Measurements from ENCODE around the gene NCOA1. TPM values are rescaled to one million over a fixed set of nuclear protein-coding genes. Genes with fewer than 3 reads are reported as not detected.

Gene NCOA1
- total RNA-seq, 1 experiment from 2014 or later = 4.1 TPM

DNA sequence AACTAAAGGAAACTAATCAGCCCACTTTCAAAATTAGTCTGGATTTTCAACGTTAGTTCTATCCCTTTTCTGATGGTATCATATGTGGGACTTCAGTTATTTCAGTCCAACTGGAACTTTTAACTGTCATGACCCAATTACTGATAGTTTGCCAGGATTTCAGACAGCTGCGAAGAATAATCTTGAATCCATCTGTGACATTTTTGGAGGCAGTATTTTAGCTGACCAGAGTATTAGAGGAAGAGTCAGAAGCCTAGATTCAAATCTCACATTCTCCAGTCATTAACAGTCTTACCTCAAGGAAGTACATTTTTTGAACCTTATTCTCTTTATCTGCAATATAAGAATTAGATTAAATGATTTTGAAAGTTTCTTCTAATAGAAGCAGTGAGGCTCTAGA, 220.8 kb downstream of the NCOA1 start:
- Histone ChIP-seq H3K27ac (ENCODE audit: low read length) (no peak overlapping the region), H2AFZ (ENCODE audit: low read length) (no peak overlapping the region), H3K27me3 (ENCODE audit: low read length) (no peaks in the 10 kb centered on the region), H3K4me2 (ENCODE audit: low read depth, low read length, poor library complexity, severe bottlenecking) (no peak overlapping the region), H3K9me3 (ENCODE audit: low read length) (no peaks in the 10 kb centered on the region), H3K4me3 (ENCODE audit: low read length) (no peak overlapping the region), H3K36me3 (ENCODE audit: insufficient read depth, low read length) (no peaks in the 10 kb centered on the region), H3K4me1 (ENCODE audit: low read length) (no peaks in the 10 kb centered on the region), H3K79me2 (ENCODE audit: low read length) (no peaks in the 10 kb centered on the region), H3K9me2 (replicated peaks; ENCODE audit: insufficient read depth, low read length) (no peaks in the 10 kb centered on the region), H4K20me1 (ENCODE audit: insufficient read depth, low read depth, low read length) (no peaks in the 10 kb centered on the region), H3K9ac (ENCODE audit: low read length) (no peak overlapping the region)
- no peak for DNase-seq

DNA sequence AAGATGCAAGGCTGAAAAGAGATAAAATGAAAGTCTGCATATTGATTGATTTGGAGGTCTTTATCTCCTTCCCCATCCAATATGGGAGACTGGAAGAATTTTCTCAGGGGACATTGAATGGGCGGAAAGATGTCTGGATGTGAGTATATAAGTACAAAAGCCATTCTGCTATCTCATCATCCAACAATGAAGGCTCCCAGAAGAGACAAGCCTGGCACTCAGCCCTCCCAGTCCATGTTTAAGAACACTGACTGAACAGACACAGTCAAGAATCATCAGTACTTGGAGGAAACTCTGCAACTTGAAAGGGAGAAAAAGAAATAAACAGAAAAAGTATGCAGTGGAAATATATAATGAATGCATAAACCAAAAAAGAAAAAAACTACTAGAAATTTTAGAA, 221.2 kb downstream of the NCOA1 start:
- H2AFZ ChIP-seq (ENCODE audit: low read length) = no peak overlapping the region
- no peaks in the 10 kb centered on the region for H3K27me3 ChIP-seq (ENCODE audit: low read length)
- no peak overlapping the region for H3K4me3 ChIP-seq (ENCODE audit: low read length)
- no peak overlapping the region for H3K9ac ChIP-seq (ENCODE audit: low read length)
- H3K9me3 ChIP-seq (ENCODE audit: low read length) = no peaks in the 10 kb centered on the region
- H4K20me1 ChIP-seq (ENCODE audit: insufficient read depth, low read depth, low read length) = no peaks in the 10 kb centered on the region
- H3K27ac ChIP-seq (ENCODE audit: low read length) = no peak overlapping the region
- no peak overlapping the region for H3K4me2 ChIP-seq (ENCODE audit: low read depth, low read length, poor library complexity, severe bottlenecking)
- no peak for DNase-seq
- H3K4me1 ChIP-seq (ENCODE audit: low read length) = no peaks in the 10 kb centered on the region
- no peaks in the 10 kb centered on the region for H3K36me3 ChIP-seq (ENCODE audit: insufficient read depth, low read length)
- H3K79me2 ChIP-seq (ENCODE audit: low read length) = no peaks in the 10 kb centered on the region
- H3K9me2 ChIP-seq (replicated peaks; ENCODE audit: insufficient read depth, low read length) = no peaks in the 10 kb centered on the region

DNA sequence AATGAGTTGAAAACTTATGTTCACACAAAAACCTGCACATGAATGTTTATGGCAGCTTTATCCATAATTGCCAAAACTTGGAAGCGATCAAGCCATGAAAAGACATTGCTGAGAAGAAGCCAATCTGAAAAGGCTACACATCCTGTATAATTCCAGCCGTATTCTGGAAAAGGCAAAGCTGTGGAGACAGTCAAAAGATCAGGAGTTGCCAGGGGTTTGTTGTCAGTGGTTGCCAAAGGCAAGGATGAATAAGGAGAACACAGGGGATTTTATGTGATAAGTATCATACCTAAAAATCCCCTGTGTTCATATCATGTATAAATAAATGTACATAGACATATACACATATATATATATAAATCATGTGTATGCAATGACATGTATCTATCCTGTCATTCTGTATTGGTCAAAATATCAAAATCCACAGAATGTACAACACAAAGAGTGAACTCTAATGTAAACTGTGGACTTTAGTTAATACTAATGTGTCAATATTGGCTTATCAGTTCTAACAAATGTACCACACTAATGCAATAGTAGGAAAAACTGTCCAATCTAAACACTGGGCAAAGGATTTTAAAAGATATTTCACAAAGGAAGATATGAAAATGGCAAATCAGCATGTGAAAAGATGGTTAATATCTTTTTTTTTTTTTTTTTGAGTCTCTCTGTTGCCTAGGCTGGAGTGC, 226.4 kb downstream of the NCOA1 start:
- Histone ChIP-seq H2AFZ (ENCODE audit: low read length) (no peak overlapping the region), H3K27me3 (ENCODE audit: low read length) (no peaks in the 10 kb centered on the region), H3K4me2 (ENCODE audit: low read depth, low read length, poor library complexity, severe bottlenecking) (no peak overlapping the region), H3K27ac (ENCODE audit: low read length) (no peak overlapping the region), H3K9ac (ENCODE audit: low read length) (no peak overlapping the region), H3K9me2 (replicated peaks; ENCODE audit: insufficient read depth, low read length) (no peaks in the 10 kb centered on the region), H3K4me3 (ENCODE audit: low read length) (no peak overlapping the region), H3K36me3 (ENCODE audit: insufficient read depth, low read length) (no peaks in the 10 kb centered on the region), H3K4me1 (ENCODE audit: low read length) (no peaks in the 10 kb centered on the region), H3K9me3 (ENCODE audit: low read length) (no peaks in the 10 kb centered on the region), H4K20me1 (ENCODE audit: insufficient read depth, low read depth, low read length) (no peaks in the 10 kb centered on the region), H3K79me2 (ENCODE audit: low read length) (no peaks in the 10 kb centered on the region)
- DNase-seq = no peak

DNA sequence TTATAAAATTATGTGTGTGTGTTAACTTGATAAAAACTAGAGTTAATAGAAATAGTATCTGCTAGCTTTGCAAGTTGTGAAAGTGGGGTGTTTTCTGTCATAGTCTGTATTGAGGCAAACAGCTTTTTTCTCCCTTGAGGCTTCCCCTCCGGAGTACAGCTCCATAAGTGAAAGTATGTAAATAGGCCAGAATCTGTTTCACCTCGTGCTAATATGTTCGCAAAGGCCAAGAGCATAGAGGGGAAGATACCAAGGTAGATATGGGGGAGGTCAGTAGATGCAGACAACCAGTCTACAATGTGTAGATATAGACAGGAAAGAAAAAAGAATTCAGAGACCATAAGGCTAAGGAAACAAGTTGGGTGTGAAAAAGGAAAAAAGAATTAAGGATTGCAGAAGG, 229.3 kb downstream of the NCOA1 start:
- Histone ChIP-seq H3K27ac (ENCODE audit: low read length) (no peak overlapping the region), H2AFZ (ENCODE audit: low read length) (no peak overlapping the region), H3K27me3 (ENCODE audit: low read length) (no peaks in the 10 kb centered on the region), H3K9me3 (ENCODE audit: low read length) (no peaks in the 10 kb centered on the region), H3K79me2 (ENCODE audit: low read length) (no peaks in the 10 kb centered on the region), H3K4me1 (ENCODE audit: low read length) (no peaks in the 10 kb centered on the region), H3K9me2 (replicated peaks; ENCODE audit: insufficient read depth, low read length) (no peaks in the 10 kb centered on the region), H3K9ac (ENCODE audit: low read length) (no peak overlapping the region), H4K20me1 (ENCODE audit: insufficient read depth, low read depth, low read length) (no peaks in the 10 kb centered on the region), H3K36me3 (ENCODE audit: insufficient read depth, low read length) (no peaks in the 10 kb centered on the region), H3K4me3 (ENCODE audit: low read length) (no peak overlapping the region), H3K4me2 (ENCODE audit: low read depth, low read length, poor library complexity, severe bottlenecking) (no peak overlapping the region)
- no peak for DNase-seq

DNA sequence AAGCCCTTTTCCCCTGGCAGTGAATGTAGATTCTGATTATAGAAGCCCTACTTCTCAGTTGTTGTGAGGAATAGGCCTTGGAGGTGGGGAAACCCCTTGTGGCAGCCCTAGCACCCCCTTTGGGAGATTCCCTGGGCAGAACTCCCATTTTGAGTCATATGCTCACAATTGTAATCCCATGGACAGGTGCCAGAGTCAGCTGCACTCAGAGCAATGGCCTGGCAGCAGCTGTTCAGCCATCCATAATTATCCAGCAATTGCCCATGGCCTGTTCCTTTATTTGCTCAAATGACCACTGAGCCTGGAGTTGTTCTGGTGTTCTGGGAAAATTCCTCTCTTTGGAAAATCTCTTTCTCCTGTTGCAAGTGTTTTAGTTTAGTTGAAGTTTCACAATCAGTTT, 230.4 kb downstream of the NCOA1 start:
- H3K9me3 ChIP-seq (ENCODE audit: low read length) = no peaks in the 10 kb centered on the region
- no peak overlapping the region for H3K4me2 ChIP-seq (ENCODE audit: low read depth, low read length, poor library complexity, severe bottlenecking)
- no peaks in the 10 kb centered on the region for H3K36me3 ChIP-seq (ENCODE audit: insufficient read depth, low read length)
- H4K20me1 ChIP-seq (ENCODE audit: insufficient read depth, low read depth, low read length) = no peaks in the 10 kb centered on the region
- H3K9ac ChIP-seq (ENCODE audit: low read length) = no peak overlapping the region
- H3K27ac ChIP-seq (ENCODE audit: low read length) = no peak overlapping the region
- no peak overlapping the region for H2AFZ ChIP-seq (ENCODE audit: low read length)
- peaks cover 8% of the 10 kb centered on the region for H3K4me1 ChIP-seq (ENCODE audit: low read length)
- no peak for DNase-seq
- H3K79me2 ChIP-seq (ENCODE audit: low read length) = no peaks in the 10 kb centered on the region
- H3K9me2 ChIP-seq (replicated peaks; ENCODE audit: insufficient read depth, low read length) = no peaks in the 10 kb centered on the region
- H3K4me3 ChIP-seq (ENCODE audit: low read length) = no peak overlapping the region
- H3K27me3 ChIP-seq (ENCODE audit: low read length) = no peaks in the 10 kb centered on the region

DNA sequence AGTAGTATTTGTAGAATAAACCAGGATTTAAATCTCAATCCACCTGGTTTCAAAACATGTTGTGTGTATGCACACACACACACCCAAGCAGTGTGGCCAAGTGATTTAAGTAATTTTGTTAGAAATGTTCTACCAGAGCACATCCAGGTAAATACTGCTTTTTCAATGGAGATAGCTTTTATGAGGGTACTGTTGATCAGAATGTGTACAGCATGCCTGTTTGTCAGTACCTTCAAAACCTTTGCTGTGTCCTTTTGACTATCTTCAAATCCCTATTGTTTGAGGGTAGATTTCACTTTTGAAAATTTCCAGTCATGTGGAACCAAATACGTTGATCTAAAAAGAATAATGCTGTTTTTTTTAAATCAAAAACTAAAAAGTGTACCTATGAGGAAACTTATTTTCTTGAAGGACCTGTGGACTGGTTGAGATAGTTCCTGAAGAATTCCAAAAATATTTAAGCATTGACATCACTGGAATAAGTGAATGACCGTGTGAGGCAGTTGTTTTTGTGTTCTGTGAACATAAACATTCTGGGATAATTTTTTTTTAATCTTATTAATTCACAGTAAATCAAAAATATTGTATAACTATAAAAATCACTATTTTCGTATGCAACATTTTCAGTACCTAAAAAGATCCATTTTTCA, 231.2 kb downstream of the NCOA1 start:
- Histone ChIP-seq H3K4me3 (ENCODE audit: low read length) (no peak overlapping the region), H3K9me2 (replicated peaks; ENCODE audit: insufficient read depth, low read length) (no peaks in the 10 kb centered on the region), H3K79me2 (ENCODE audit: low read length) (no peaks in the 10 kb centered on the region), H3K4me2 (ENCODE audit: low read depth, low read length, poor library complexity, severe bottlenecking) (no peak overlapping the region), H3K36me3 (ENCODE audit: insufficient read depth, low read length) (no peaks in the 10 kb centered on the region), H2AFZ (ENCODE audit: low read length) (no peak overlapping the region), H3K9me3 (ENCODE audit: low read length) (no peaks in the 10 kb centered on the region), H3K27me3 (ENCODE audit: low read length) (no peaks in the 10 kb centered on the region), H3K27ac (ENCODE audit: low read length) (no peak overlapping the region), H4K20me1 (ENCODE audit: insufficient read depth, low read depth, low read length) (no peaks in the 10 kb centered on the region), H3K9ac (ENCODE audit: low read length) (no peak overlapping the region), H3K4me1 (ENCODE audit: low read length) (peaks cover 8% of the 10 kb centered on the region)
- no peak for DNase-seq

DNA sequence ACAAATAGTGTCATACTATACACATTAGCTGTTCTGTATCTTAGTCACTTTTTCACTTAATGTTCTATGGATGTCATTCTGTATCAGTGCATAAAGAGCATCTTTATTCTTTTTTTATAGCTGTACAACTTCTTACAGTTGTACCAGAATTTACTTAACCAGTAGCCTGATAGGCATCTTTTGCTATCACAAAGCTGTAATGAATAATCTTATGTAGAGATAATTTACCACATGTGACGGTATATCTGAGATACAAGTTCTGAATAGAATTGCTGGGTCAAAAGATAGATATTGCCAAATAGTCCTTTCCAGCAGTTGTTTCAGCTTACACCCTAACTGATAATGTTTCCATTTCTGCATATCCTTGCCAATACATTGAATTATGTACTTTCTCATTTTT, 232.1 kb downstream of the NCOA1 start:
- Histone ChIP-seq H3K36me3 (ENCODE audit: insufficient read depth, low read length) (no peaks in the 10 kb centered on the region), H2AFZ (ENCODE audit: low read length) (no peak overlapping the region), H3K4me1 (ENCODE audit: low read length) (peaks cover 8% of the 10 kb centered on the region), H3K4me3 (ENCODE audit: low read length) (no peak overlapping the region), H3K4me2 (ENCODE audit: low read depth, low read length, poor library complexity, severe bottlenecking) (no peak overlapping the region), H3K9me3 (ENCODE audit: low read length) (no peaks in the 10 kb centered on the region), H3K79me2 (ENCODE audit: low read length) (no peaks in the 10 kb centered on the region), H3K27me3 (ENCODE audit: low read length) (no peaks in the 10 kb centered on the region), H4K20me1 (ENCODE audit: insufficient read depth, low read depth, low read length) (no peaks in the 10 kb centered on the region), H3K27ac (ENCODE audit: low read length) (no peak overlapping the region), H3K9ac (ENCODE audit: low read length) (no peak overlapping the region), H3K9me2 (replicated peaks; ENCODE audit: insufficient read depth, low read length) (no peaks in the 10 kb centered on the region)
- DNase-seq = no peak

DNA sequence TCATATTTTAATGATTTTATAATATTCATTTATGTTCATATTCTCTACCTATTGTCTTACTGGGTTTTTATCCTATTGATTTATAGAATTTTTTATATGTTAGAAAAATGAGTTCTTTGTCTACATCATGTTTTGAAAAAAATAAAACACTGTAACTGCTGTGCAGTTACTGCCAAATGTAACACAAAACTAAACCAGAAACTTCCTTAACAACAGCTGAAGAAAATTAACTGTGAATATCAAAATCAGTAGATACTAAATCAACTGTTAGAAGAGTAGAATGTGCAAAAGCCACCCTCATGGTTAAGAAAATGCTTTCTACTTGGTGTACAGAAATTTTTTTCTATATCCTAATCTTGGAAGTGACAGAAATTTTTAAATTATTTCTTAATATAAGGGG, 232.6 kb downstream of the NCOA1 start:
- H3K9ac ChIP-seq (ENCODE audit: low read length) = no peak overlapping the region
- H3K9me2 ChIP-seq (replicated peaks; ENCODE audit: insufficient read depth, low read length) = no peaks in the 10 kb centered on the region
- no peak overlapping the region for H3K27ac ChIP-seq (ENCODE audit: low read length)
- no peak overlapping the region for H3K4me3 ChIP-seq (ENCODE audit: low read length)
- H3K27me3 ChIP-seq (ENCODE audit: low read length) = no peaks in the 10 kb centered on the region
- no peaks in the 10 kb centered on the region for H3K79me2 ChIP-seq (ENCODE audit: low read length)
- no peak overlapping the region for H3K4me2 ChIP-seq (ENCODE audit: low read depth, low read length, poor library complexity, severe bottlenecking)
- H3K4me1 ChIP-seq (ENCODE audit: low read length) = peaks cover 8% of the 10 kb centered on the region
- DNase-seq = no peak
- no peak overlapping the region for H2AFZ ChIP-seq (ENCODE audit: low read length)
- H3K36me3 ChIP-seq (ENCODE audit: insufficient read depth, low read length) = no peaks in the 10 kb centered on the region
- H4K20me1 ChIP-seq (ENCODE audit: insufficient read depth, low read depth, low read length) = no peaks in the 10 kb centered on the region
- H3K9me3 ChIP-seq (ENCODE audit: low read length) = no peaks in the 10 kb centered on the region

Measured in Karpas-422 (cell line).